ENCODE results near the gene CFAP251.
"Not testable (repeated sequence)": the region's sequence is repeated elsewhere in the genome, so short reads cannot be mapped to it uniquely, and the experiment has no call there.

GRCh38 chr12:121876080-121876447 lies 42.3 kb upstream of the CFAP251 start:
- not testable (repeated sequence) for TF ChIP-seq CTCF (conservative IDR thresholded peaks at IDR 0.05 in 1 of 2, IDR thresholded peaks at IDR 0.05 in 1 of 2; ENCODE audit: low read depth in 1 of 2, low read length in 2 of 2); EZH2 (IDR thresholded peaks at IDR 0.05; ENCODE audit: low read length, missing control alignments)
